AG04450 (cell line): ENCODE measurements around the gene CD9. TPM values are rescaled to one million over a fixed set of nuclear protein-coding genes. Genes with fewer than 3 reads are reported as not detected.
"Not testable (repeated sequence)": the region's sequence is repeated elsewhere in the genome, so short reads cannot be mapped to it uniquely, and the experiment has no call there.

ENCODE experiments used
- CTCF ChIA-PET: fragments of 300-600, 350-600 bp; formaldehyde crosslinking; extraction: SDS; loops from one replicate; lab custom pipeline; 2022; ENCODE audit warnings: antibody characterized with exemption, inconsistent platforms; lab: Charles Lee
- POLR2A ChIA-PET: fragments of 350-600 bp; formaldehyde crosslinking; extraction: SDS; loops from one replicate; lab custom pipeline; 2021; ENCODE audit warnings: antibody characterized with exemption, inconsistent platforms; lab: Yijun Ruan, JAX
- DNase-seq: peaks from one replicate; pipeline ENCODE4 v3.0.0-alpha.2; 2011; ENCODE audit warnings: low read depth, low spot score
- H3K27ac ChIP-seq: one replicate; pipeline ENCODE4 v1.5.1; 2012; ENCODE audit warnings: low read depth, low read length, control low read depth
- H3K27me3 ChIP-seq: one replicate; pipeline ENCODE4 v1.6.0; 2012; ENCODE audit warnings: low read length; ENCODE audit not compliant: control insufficient read depth, insufficient read depth
- H3K4me3 ChIP-seq: 2 replicates; pipeline ENCODE4 v1.5.1; 2011; ENCODE audit warnings: mild to moderate bottlenecking, low read depth, low read length, control low read depth
- H3K9me3 ChIP-seq: 2 replicates; pipeline ENCODE4 v1.5.1; 2012; ENCODE audit warnings: low read length; ENCODE audit not compliant: control insufficient read depth, insufficient read depth
- CTCF ChIP-seq: IDR thresholded peaks from 2 replicates; pipeline ENCODE4 v1.5.1; 2011; ENCODE audit warnings: low read depth, low read length, control low read depth, inconsistent platforms
- polyA plus RNA-seq: library from polyadenylated mRNA; depleted of rRNA; stranded (reverse); fragments of >200 nt; gene quantifications from 2 replicates; pipeline ENCODE4 v1.2.3, GENCODE V29; 2011

CD9 gene
- polyA plus RNA-seq, 1 experiment = 177 TPM

GRCh38 chr12:6205761-6206160 is 5.6 kb downstream of the CD9 start:
- no peak overlapping the region for H3K4me3 ChIP-seq
- H3K9me3 ChIP-seq = no peaks in the 10 kb centered on the region; the same call in 1 of the 2 replicates
- no peak for TF ChIP-seq CTCF
- DNase-seq = no peak
- ChIA-PET CTCF (interaction anchor here (1.0 to 3.0 kb wide), 3 partner anchors 10 to 218 kb away, joined by 3 to 14 read pairs (median 4); no protein-coding TSS in a partner anchor), POLR2A (no interaction called here)
- H3K27ac ChIP-seq = no peak overlapping the region
- no peaks in the 10 kb centered on the region for H3K27me3 ChIP-seq

- POLR2A ChIA-PET = no interaction called here
- no peaks in the 10 kb centered on the region for H3K27me3 ChIP-seq
- DNase-seq = no peak
- H3K27ac ChIP-seq = no peak overlapping the region
- no peak for TF ChIP-seq CTCF
- no peak overlapping the region for H3K4me3 ChIP-seq
- CTCF ChIA-PET = interaction anchor here (10.2 kb wide), 1 partner anchor 11 kb away, joined by 89 read pairs; no protein-coding TSS in a partner anchor
- no peaks in the 10 kb centered on the region for H3K9me3 ChIP-seq
These were observed 6.1 kb downstream of the CD9 start for GRCh38 chr12:6206327-6206726.

- ChIA-PET POLR2A (interaction anchor here (0.6 kb wide), 1 partner anchor 65 kb away, joined by 4 read pairs; no protein-coding TSS in a partner anchor), CTCF (interaction anchor here (1.0 to 10.2 kb wide), 3 partner anchors 12 to 77 kb away, joined by 3 to 89 read pairs (median 4); no protein-coding TSS in a partner anchor)
- Histone ChIP-seq H3K27me3 (no peaks in the 10 kb centered on the region), H3K4me3 (no peak overlapping the region), H3K27ac (peak overlapping the region; percentile 21), H3K9me3 (no peaks in the 10 kb centered on the region)
- DNase-seq = no peak
- TF ChIP-seq CTCF = no peak
These were observed 7.2 kb downstream of the CD9 start for GRCh38 chr12:6207259-6207925.

GRCh38 chr12:6208130-6208529 is 7.9 kb downstream of the CD9 start:
- ChIA-PET POLR2A (interaction anchor here (0.6 kb wide), 1 partner anchor 65 kb away, joined by 4 read pairs; no protein-coding TSS in a partner anchor), CTCF (interaction anchor here (1.4 to 10.2 kb wide), 2 partner anchors 12 to 71 kb away, joined by 4 to 89 read pairs; no protein-coding TSS in a partner anchor)
- TF ChIP-seq CTCF = no peak
- no peaks in the 10 kb centered on the region for H3K27me3 ChIP-seq
- DNase-seq = no peak
- H3K9me3 ChIP-seq = no peaks in the 10 kb centered on the region
- H3K4me3 ChIP-seq = no peak overlapping the region
- H3K27ac ChIP-seq = no peak overlapping the region

GRCh38 chr12:6209428-6209827 is 9.2 kb downstream of the CD9 start:
- not testable (repeated sequence) for H3K4me3 ChIP-seq, H3K9me3 ChIP-seq, DNase-seq, H3K27me3 ChIP-seq, H3K27ac ChIP-seq
- POLR2A ChIA-PET = interaction anchor here (0.6 to 0.7 kb wide), 3 partner anchors 21 to 1591 kb away, joined by 3 to 6 read pairs (median 5); no protein-coding TSS in a partner anchor
- CTCF ChIA-PET = interaction anchor here (0.7 to 10.2 kb wide), 3 partner anchors 14 to 214 kb away, joined by 3 to 89 read pairs (median 3); no protein-coding TSS in a partner anchor
